ENCODE measurements around the gene TMEM120B.
"Not testable (repeated sequence)": the region's sequence is repeated elsewhere in the genome, so short reads cannot be mapped to it uniquely, and the experiment has no call there.

TMEM120B gene

GRCh38 chr12:121715055-121715454 is 2.5 kb downstream of the TMEM120B start:
- not testable (repeated sequence) for H3K27me3 Mint-ChIP-seq; DNase-seq (ENCODE audit: low spot score in 2 of 2); H3K9me3 Mint-ChIP-seq; H3K36me3 Mint-ChIP-seq; ATAC-seq (ENCODE audit: low read depth); H3K27ac Mint-ChIP-seq; H3K4me3 Mint-ChIP-seq
- peaks cover 13% of the 10 kb centered on the region for H3K4me1 Mint-ChIP-seq

- Mint-ChIP-seq H3K36me3 (peaks cover 2% of the 10 kb centered on the region), H3K27me3 (no peaks in the 10 kb centered on the region), H3K9me3 (no peaks in the 10 kb centered on the region), H3K27ac (no peak overlapping the region), H3K4me3 (no peak overlapping the region), H3K4me1 (peaks cover 13% of the 10 kb centered on the region)
- DNase-seq (ENCODE audit: low spot score in 2 of 2): no peak
- no peak for ATAC-seq (ENCODE audit: low read depth)
Measured at GRCh38 chr12:121715862-121716435, 3.4 kb downstream of the TMEM120B start.

GRCh38 chr12:121717041-121717699 is 4.6 kb downstream of the TMEM120B start:
- no peak overlapping the region for H3K4me3 Mint-ChIP-seq
- H3K36me3 Mint-ChIP-seq: peaks cover 2% of the 10 kb centered on the region
- no peak overlapping the region for H3K27ac Mint-ChIP-seq
- peaks cover 10% of the 10 kb centered on the region for H3K4me1 Mint-ChIP-seq
- DNase-seq (ENCODE audit: low spot score in 2 of 2): no peak
- no peak for ATAC-seq (ENCODE audit: low read depth)
- no peaks in the 10 kb centered on the region for H3K27me3 Mint-ChIP-seq
- H3K9me3 Mint-ChIP-seq: no peaks in the 10 kb centered on the region

GRCh38 chr12:121718653-121719239 is 6.2 kb downstream of the TMEM120B start:
- Mint-ChIP-seq H3K27ac (no peak overlapping the region), H3K27me3 (no peaks in the 10 kb centered on the region)
- no peak for DNase-seq (ENCODE audit: low spot score in 2 of 2)

GRCh38 chr12:121719926-121720414 is 7.4 kb downstream of the TMEM120B start:
- Mint-ChIP-seq H3K27ac (no peak overlapping the region), H3K4me1 (peaks cover 3% of the 10 kb centered on the region), H3K4me3 (no peak overlapping the region), H3K27me3 (no peaks in the 10 kb centered on the region), H3K36me3 (peaks cover 2% of the 10 kb centered on the region), H3K9me3 (no peaks in the 10 kb centered on the region)
- ATAC-seq (ENCODE audit: low read depth): no peak
- no peak for DNase-seq (ENCODE audit: low spot score in 2 of 2)

More at GRCh38 chr12:121718653-121719239, 6.2 kb downstream of the TMEM120B start:
- peaks cover 2% of the 10 kb centered on the region for H3K36me3 Mint-ChIP-seq
- H3K4me3 Mint-ChIP-seq: no peak overlapping the region
- ATAC-seq (ENCODE audit: low read depth): no peak
- no peaks in the 10 kb centered on the region for H3K9me3 Mint-ChIP-seq
- peaks cover 5% of the 10 kb centered on the region for H3K4me1 Mint-ChIP-seq

GRCh38 chr12:121720762-121721161 is 8.2 kb downstream of the TMEM120B start:
- DNase-seq (ENCODE audit: low spot score in 2 of 2): no peak
- no peak overlapping the region for H3K27ac Mint-ChIP-seq
- no peak overlapping the region for H3K4me3 Mint-ChIP-seq
- no peaks in the 10 kb centered on the region for H3K36me3 Mint-ChIP-seq
- no peaks in the 10 kb centered on the region for H3K4me1 Mint-ChIP-seq
- no peaks in the 10 kb centered on the region for H3K27me3 Mint-ChIP-seq
- ATAC-seq (ENCODE audit: low read depth): no peak
- H3K9me3 Mint-ChIP-seq: no peaks in the 10 kb centered on the region

- no peaks in the 10 kb centered on the region for H3K36me3 Mint-ChIP-seq
Measured at GRCh38 chr12:121722511-121722910, 10.0 kb downstream of the TMEM120B start.

GRCh38 chr12:121723200-121723599 is 10.6 kb downstream of the TMEM120B start:
- H3K36me3 Mint-ChIP-seq: no peaks in the 10 kb centered on the region
- no peaks in the 10 kb centered on the region for H3K27me3 Mint-ChIP-seq
- ATAC-seq (ENCODE audit: low read depth) (no peak), DNase-seq (ENCODE audit: low spot score in 2 of 2) (no peak)
- no peaks in the 10 kb centered on the region for H3K4me1 Mint-ChIP-seq
- no peak overlapping the region for H3K4me3 Mint-ChIP-seq
- H3K27ac Mint-ChIP-seq: no peak overlapping the region
- no peaks in the 10 kb centered on the region for H3K9me3 Mint-ChIP-seq

More at GRCh38 chr12:121722511-121722910, 10.0 kb downstream of the TMEM120B start:
- ATAC-seq (ENCODE audit: low read depth): no peak
- no peaks in the 10 kb centered on the region for H3K9me3 Mint-ChIP-seq
- no peaks in the 10 kb centered on the region for H3K4me1 Mint-ChIP-seq
- DNase-seq (ENCODE audit: low spot score in 2 of 2): no peak
- H3K27ac Mint-ChIP-seq: no peak overlapping the region
- H3K27me3 Mint-ChIP-seq: no peaks in the 10 kb centered on the region
- H3K4me3 Mint-ChIP-seq: no peak overlapping the region

GRCh38 chr12:121724925-121725324 is 12.4 kb downstream of the TMEM120B start:
- H3K4me1 Mint-ChIP-seq: no peaks in the 10 kb centered on the region
- no peak overlapping the region for H3K4me3 Mint-ChIP-seq
- no peaks in the 10 kb centered on the region for H3K27me3 Mint-ChIP-seq
- no peak overlapping the region for H3K27ac Mint-ChIP-seq
- H3K36me3 Mint-ChIP-seq: no peaks in the 10 kb centered on the region
- no peak for DNase-seq (ENCODE audit: low spot score in 2 of 2)
- ATAC-seq (ENCODE audit: low read depth): no peak
- H3K9me3 Mint-ChIP-seq: no peaks in the 10 kb centered on the region

GRCh38 chr12:121725423-121725822 is 12.9 kb downstream of the TMEM120B start:
- no peak overlapping the region for H3K27ac Mint-ChIP-seq
- no peak for ATAC-seq (ENCODE audit: low read depth)

GRCh38 chr12:121729021-121729420 is 16.5 kb downstream of the TMEM120B start:
- no peak overlapping the region for H3K27ac Mint-ChIP-seq
- ATAC-seq (ENCODE audit: low read depth) (no peak), DNase-seq (ENCODE audit: low spot score in 2 of 2) (no peak)
- no peak overlapping the region for H3K4me3 Mint-ChIP-seq
- no peaks in the 10 kb centered on the region for H3K9me3 Mint-ChIP-seq
- H3K27me3 Mint-ChIP-seq: no peaks in the 10 kb centered on the region
- H3K36me3 Mint-ChIP-seq: no peaks in the 10 kb centered on the region
- H3K4me1 Mint-ChIP-seq: no peaks in the 10 kb centered on the region

More at GRCh38 chr12:121725423-121725822, 12.9 kb downstream of the TMEM120B start:
- H3K9me3 Mint-ChIP-seq: no peaks in the 10 kb centered on the region
- DNase-seq (ENCODE audit: low spot score in 2 of 2): no peak
- H3K27me3 Mint-ChIP-seq: no peaks in the 10 kb centered on the region
- no peak overlapping the region for H3K4me3 Mint-ChIP-seq
- no peaks in the 10 kb centered on the region for H3K4me1 Mint-ChIP-seq
- H3K36me3 Mint-ChIP-seq: no peaks in the 10 kb centered on the region

GRCh38 chr12:121731473-121731872 is 18.9 kb downstream of the TMEM120B start:
- Mint-ChIP-seq H3K9me3 (no peaks in the 10 kb centered on the region), H3K27me3 (no peaks in the 10 kb centered on the region), H3K4me3 (no peak overlapping the region), H3K4me1 (no peaks in the 10 kb centered on the region), H3K27ac (no peak overlapping the region), H3K36me3 (no peaks in the 10 kb centered on the region)
- ATAC-seq (ENCODE audit: low read depth): no peak
- DNase-seq (ENCODE audit: low spot score in 2 of 2): no peak

GRCh38 chr12:121733849-121734248 is 21.3 kb downstream of the TMEM120B start:
- H3K27ac Mint-ChIP-seq: no peak overlapping the region
- H3K4me3 Mint-ChIP-seq: no peak overlapping the region
- ATAC-seq (ENCODE audit: low read depth): no peak

GRCh38 chr12:121738340-121738858 is 25.8 kb downstream of the TMEM120B start:
- Mint-ChIP-seq H3K9me3 (no peaks in the 10 kb centered on the region), H3K27me3 (no peaks in the 10 kb centered on the region), H3K36me3 (peaks cover 4% of the 10 kb centered on the region), H3K4me1 (peaks cover 2% of the 10 kb centered on the region), H3K4me3 (no peak overlapping the region), H3K27ac (no peak overlapping the region)
- no peak for ATAC-seq (ENCODE audit: low read depth)
- DNase-seq (ENCODE audit: low spot score in 2 of 2): no peak

More at GRCh38 chr12:121733849-121734248, 21.3 kb downstream of the TMEM120B start:
- H3K36me3 Mint-ChIP-seq: no peaks in the 10 kb centered on the region
- H3K9me3 Mint-ChIP-seq: no peaks in the 10 kb centered on the region
- no peaks in the 10 kb centered on the region for H3K4me1 Mint-ChIP-seq
- DNase-seq (ENCODE audit: low spot score in 2 of 2): no peak
- H3K27me3 Mint-ChIP-seq: no peaks in the 10 kb centered on the region

All from memory B cell (primary cell).